Aorta (tissue), 5 donors: ENCODE results near the gene SSMEM1. TPM values are rescaled to one million over a fixed set of nuclear protein-coding genes. Genes with fewer than 3 reads are reported as not detected.
"Not testable (repeated sequence)": the region's sequence is repeated elsewhere in the genome, so short reads cannot be mapped to it uniquely, and the experiment has no call there.

Experiments used
- ATAC-seq: fragments of 200-7000 bp; cut with Tn5 transposase; one replicate; pipeline ENCODE4 v1.9.1; 2022; ENCODE audit warnings: moderate library complexity; ENCODE audit not compliant: low FRiP score
- DNase-seq, 2 donors: peaks; one replicate each; pipeline ENCODE4 v3.0.0-alpha.2; 2020
- H3K27ac ChIP-seq, 2 donors: one replicate each; pipeline ENCODE4 v1.5.1; 2013; ENCODE audit warnings: low read length in 2 of 2, mild to moderate bottlenecking in 2 of 2, moderate library complexity in 2 of 2, control low read depth in 1 of 2, inconsistent platforms in 1 of 2, low read depth in 1 of 2
- H3K27me3 ChIP-seq, 2 donors: one replicate each; pipeline ENCODE4 v1.6.1; 2013; ENCODE audit warnings: control low read depth in 1 of 2, low read length in 1 of 2, mild to moderate bottlenecking in 1 of 2, moderate library complexity in 1 of 2; ENCODE audit not compliant: insufficient read depth in 2 of 2, control insufficient read depth in 1 of 2
- H3K36me3 ChIP-seq, 2 donors: one replicate each; pipeline ENCODE4 v1.6.1; 2013; ENCODE audit warnings: control low read depth in 1 of 2, low read length in 1 of 2, mild to moderate bottlenecking in 1 of 2; ENCODE audit not compliant: insufficient read depth in 2 of 2, control insufficient read depth in 1 of 2
- H3K4me1 ChIP-seq, 2 donors: one replicate each; pipeline ENCODE4 v1.6.1; 2013; ENCODE audit warnings: low read length in 2 of 2, control low read depth in 1 of 2, mild to moderate bottlenecking in 1 of 2, moderate library complexity in 1 of 2; ENCODE audit not compliant: insufficient read depth in 2 of 2, control insufficient read depth in 1 of 2
- H3K4me3 ChIP-seq, 2 donors: one replicate each; pipeline ENCODE4 v1.5.1; 2013; ENCODE audit warnings: low read length in 2 of 2, control low read depth in 1 of 2, mild to moderate bottlenecking in 1 of 2
- H3K9me3 ChIP-seq: one replicate; pipeline ENCODE4 v1.6.1; 2013; ENCODE audit warnings: mild to moderate bottlenecking, low read length; ENCODE audit not compliant: control insufficient read depth
- WGBS, 2 donors: extraction: QIAGEN DNeasy Blood & Tissue Kit; methylation state at CpG; one replicate each; pipeline ENCODE4 v1.1.7; 2013; 5-methylcytosine and 5-hydroxymethylcytosine counted together
- intact Hi-C, 2 donors: fragments of 100-400 bp; cut with DNase I; formaldehyde crosslinking; loops; one replicate each; pipeline versions ENCODE4 v1.14.2 to v1.15.0; 2022
- polyA plus RNA-seq, 2 donors: library from polyadenylated mRNA; stranded (reverse); fragments of 200-250 nt; gene quantifications; one replicate each; pipeline ENCODE4 v1.2.3, GENCODE V29; 2013
- total RNA-seq, 2 donors: library from RNA; stranded (reverse); fragmentation: NEBNext Ultra II Directional; extraction: Animal tissue kit (Norgen Biotek cat#: 25700); gene quantifications; one replicate each; pipeline ENCODE4 v1.2.1, GENCODE V29; 2021
- donor health status: healthy with polysubstance abuse.
- donor health status: Bipolar disorder and iron deficiency.
- donor health status: DM: no; HTN: no; CAD: no.
- donor health status: DM: no; HTN: no; CAD: no.
- donor health status: DM: yes; HTN: yes; CAD: no.

The SSMEM1 gene
- total and polyA plus RNA-seq, 4 donors = not detected

DNA sequence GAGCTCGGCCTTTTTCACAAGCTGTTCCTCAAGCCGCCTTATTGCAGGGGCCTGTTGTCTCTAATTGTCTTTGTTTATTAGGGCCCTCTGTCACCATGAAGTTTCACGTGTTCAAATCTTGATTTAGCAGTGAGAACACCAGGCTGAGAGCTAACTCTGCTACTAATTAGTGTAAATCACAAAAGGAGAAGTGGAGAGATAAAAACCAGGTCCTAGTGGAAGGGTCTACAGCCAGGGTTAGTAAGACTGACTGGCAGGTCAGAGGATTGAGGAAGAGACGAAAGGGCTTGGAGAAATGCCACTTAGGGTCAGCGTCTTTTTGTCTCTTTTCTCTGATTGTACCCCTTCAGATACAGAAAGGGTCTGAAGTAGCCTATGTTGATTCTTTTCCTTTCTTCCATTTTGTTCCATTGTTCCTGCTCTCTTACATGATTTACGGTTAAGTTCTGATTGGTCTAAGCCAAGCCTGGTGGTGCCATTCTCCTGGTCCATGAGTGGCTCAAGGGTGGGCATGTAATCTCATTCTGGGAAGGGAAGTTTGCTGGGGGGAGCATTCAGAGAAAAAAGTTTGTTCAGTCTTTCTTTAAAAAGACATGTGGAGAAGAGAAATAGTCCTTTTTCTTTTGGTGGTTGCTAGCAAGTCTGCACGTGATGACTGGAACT, 21.3 kb downstream of the SSMEM1 start:
- H3K27me3 ChIP-seq = no peaks in the 10 kb centered on the region
- no peaks in the 10 kb centered on the region for H3K4me1 ChIP-seq
- H3K9me3 ChIP-seq = no peaks in the 10 kb centered on the region
- DNase-seq = no peak
- intact Hi-C loops = no loop called here
- WGBS, 2 donors = 58 to 63% methylated on average over 7 of the region's 7 CpGs
- no peak overlapping the region for H3K27ac ChIP-seq
- H3K36me3 ChIP-seq = no peaks in the 10 kb centered on the region
- H3K4me3 ChIP-seq = no peak overlapping the region
- ATAC-seq = no peak

DNA sequence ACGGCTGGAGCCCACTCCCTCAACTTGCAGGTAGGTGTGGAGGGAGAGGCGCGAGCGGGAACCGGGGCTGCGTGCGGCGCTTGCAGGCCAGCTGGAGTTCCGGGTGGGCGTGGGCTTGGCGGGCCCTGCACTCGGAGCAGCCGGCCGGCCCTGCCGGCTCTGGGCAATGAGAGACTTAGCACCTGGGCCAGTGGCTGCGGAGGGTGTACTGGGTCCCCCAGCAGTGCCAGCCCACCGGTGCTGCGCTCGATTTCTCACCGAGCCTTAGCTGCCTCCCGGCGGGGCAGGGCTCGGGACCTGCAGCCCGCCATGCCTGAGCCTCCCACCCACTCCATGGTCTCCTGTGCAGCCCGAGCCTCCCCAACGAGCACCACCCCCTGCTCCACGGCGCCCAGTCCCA, 22.3 kb downstream of the SSMEM1 start:
- H3K4me1 ChIP-seq, H3K36me3 ChIP-seq, H3K27me3 ChIP-seq, H3K27ac ChIP-seq, DNase-seq, ATAC-seq, H3K9me3 ChIP-seq, H3K4me3 ChIP-seq, intact Hi-C loops: not testable (repeated sequence)
- WGBS, 2 donors = 92 to 94% methylated on average over 16 to 28 of the region's 28 CpGs

DNA sequence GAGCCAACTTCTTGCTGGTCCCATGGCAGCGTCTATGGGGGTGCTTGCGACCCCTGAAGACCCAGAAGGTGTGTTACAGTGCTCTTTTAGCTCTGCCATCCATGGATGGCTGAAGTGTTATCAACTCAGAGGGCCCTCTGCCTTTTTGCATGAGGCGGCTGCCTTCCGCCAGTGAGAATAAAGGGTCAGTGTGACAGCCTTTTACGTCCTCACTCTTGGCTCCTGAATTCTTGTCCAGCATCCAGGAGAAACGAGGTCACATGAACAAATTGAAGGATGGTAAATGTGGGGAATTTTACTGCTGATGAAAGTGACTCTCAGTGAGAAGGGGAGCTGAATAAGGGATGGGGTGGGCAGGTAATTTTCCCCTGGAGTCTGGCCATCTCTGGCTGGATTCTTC, 24.1 kb downstream of the SSMEM1 start:
- Histone ChIP-seq H3K27ac (no peak overlapping the region), H3K36me3 (no peaks in the 10 kb centered on the region), H3K9me3 (no peaks in the 10 kb centered on the region), H3K4me3 (no peak overlapping the region), H3K4me1 (no peaks in the 10 kb centered on the region), H3K27me3 (no peaks in the 10 kb centered on the region)
- WGBS, 2 donors = 63 to 64% methylated on average over 6 of the region's 6 CpGs
- ATAC-seq = no peak
- intact Hi-C loops = no loop called here
- no peak for DNase-seq

DNA sequence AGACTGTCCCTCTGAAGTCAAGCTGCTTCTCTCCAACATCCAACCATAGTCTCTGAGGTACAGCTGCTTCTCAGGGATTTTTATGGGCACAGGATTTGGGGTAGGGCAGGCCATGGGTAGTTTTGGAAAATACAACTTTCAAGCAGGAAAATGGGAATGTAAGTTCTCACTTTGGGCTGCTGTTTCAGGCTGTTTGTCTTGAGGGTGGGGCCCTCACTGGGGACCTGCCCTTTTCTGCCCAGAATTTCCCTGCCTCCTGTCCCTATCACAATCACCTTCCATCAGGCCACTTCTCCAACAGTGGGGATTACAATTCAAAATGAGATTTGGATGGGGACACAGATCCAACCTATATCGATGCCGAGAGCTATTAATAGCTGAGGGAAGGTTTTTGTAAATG, 24.5 kb downstream of the SSMEM1 start:
- DNase-seq = no peak
- H3K27me3 ChIP-seq = no peaks in the 10 kb centered on the region
- no peaks in the 10 kb centered on the region for H3K4me1 ChIP-seq
- intact Hi-C loops = no loop called here
- 53 to 58% methylated on average over 2 of the region's 2 CpGs for WGBS, 2 donors
- no peak overlapping the region for H3K4me3 ChIP-seq
- ATAC-seq = no peak
- H3K36me3 ChIP-seq = no peaks in the 10 kb centered on the region
- no peaks in the 10 kb centered on the region for H3K9me3 ChIP-seq
- no peak overlapping the region for H3K27ac ChIP-seq

DNA sequence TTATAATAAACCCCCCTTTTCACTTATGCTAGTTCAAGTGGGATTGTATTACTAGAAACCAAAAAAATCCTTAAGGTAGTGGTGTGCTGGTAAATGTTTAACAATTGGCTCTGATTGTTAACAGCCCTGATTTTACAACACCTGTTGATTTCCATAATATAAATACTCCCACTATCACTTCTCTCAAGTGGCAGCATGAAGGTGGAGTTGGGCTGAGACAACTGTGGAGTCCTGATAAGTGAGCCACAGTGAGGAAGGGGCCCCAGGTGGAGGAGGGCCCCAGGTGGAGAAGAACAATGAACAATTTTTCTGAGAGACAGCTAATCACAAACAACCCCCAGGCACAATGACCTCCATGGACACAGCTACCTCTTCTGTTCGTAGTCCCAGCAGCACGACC, 26.4 kb downstream of the SSMEM1 start:
- WGBS, 2 donors = 88 to 94% methylated on average over 2 of the region's 2 CpGs
- DNase-seq (no peak), ATAC-seq (no peak)
- Histone ChIP-seq H3K4me1 (no peaks in the 10 kb centered on the region), H3K4me3 (no peak overlapping the region), H3K9me3 (no peaks in the 10 kb centered on the region), H3K27ac (no peak overlapping the region), H3K27me3 (no peaks in the 10 kb centered on the region), H3K36me3 (no peaks in the 10 kb centered on the region)
- intact Hi-C loops = no loop called here

DNA sequence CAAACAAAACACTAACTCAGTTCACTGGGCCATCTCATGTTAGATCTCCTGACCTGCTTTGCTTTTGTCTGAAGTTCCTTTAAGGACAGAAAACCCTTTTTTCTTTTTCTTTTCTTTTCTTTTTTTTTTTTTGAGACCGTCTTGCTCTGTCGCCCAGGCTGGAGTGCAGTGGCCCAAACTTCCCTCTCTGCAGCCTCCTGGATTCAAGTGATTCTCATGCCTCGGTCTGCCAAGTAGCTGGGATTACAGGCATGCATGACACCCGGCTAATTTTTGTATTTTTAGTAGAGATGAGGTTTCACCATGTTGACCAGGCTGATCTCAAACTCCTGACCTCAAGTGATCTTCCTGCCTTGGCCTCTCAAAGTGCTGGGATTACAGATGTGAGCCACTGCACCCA, 28.7 kb downstream of the SSMEM1 start:
- H3K9me3 ChIP-seq, H3K27ac ChIP-seq, H3K27me3 ChIP-seq, DNase-seq, H3K36me3 ChIP-seq, H3K4me1 ChIP-seq, H3K4me3 ChIP-seq, intact Hi-C loops, ATAC-seq: not testable (repeated sequence)
- WGBS, 2 donors = 43 to 54% methylated on average over 4 of the region's 4 CpGs

DNA sequence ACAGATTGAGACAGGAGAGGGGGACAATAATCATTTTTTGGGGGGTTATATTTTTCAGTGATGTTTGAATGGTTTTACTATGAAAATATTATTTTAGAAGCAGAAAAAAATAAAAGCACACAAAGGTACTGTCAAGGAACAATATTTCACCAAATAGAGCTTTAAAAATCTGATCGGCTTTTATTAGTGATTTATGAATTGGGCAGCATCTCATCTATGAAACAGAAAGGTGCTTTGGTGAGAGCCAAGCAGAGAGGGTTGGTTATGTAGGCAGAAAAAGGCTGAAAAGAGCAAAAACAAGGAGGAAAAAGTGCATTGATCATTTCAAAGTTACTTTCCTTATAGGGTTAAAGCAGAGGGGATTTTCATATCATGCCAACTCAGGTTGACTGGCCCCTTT, 32.6 kb downstream of the SSMEM1 start:
- no peaks in the 10 kb centered on the region for H3K36me3 ChIP-seq
- no peaks in the 10 kb centered on the region for H3K9me3 ChIP-seq
- H3K4me1 ChIP-seq = no peaks in the 10 kb centered on the region
- H3K27ac ChIP-seq = no peak overlapping the region
- no peaks in the 10 kb centered on the region for H3K27me3 ChIP-seq
- intact Hi-C loops = loop anchor here in 1 of 2 donors (5.0 kb wide), 1 partner anchor 482 kb away; no protein-coding TSS in a partner anchor
- DNase-seq (no peak), ATAC-seq (no peak)
- WGBS, 2 donors = 87 to 90% methylated on average over 1 of the region's 1 CpG
- H3K4me3 ChIP-seq = no peak overlapping the region

DNA sequence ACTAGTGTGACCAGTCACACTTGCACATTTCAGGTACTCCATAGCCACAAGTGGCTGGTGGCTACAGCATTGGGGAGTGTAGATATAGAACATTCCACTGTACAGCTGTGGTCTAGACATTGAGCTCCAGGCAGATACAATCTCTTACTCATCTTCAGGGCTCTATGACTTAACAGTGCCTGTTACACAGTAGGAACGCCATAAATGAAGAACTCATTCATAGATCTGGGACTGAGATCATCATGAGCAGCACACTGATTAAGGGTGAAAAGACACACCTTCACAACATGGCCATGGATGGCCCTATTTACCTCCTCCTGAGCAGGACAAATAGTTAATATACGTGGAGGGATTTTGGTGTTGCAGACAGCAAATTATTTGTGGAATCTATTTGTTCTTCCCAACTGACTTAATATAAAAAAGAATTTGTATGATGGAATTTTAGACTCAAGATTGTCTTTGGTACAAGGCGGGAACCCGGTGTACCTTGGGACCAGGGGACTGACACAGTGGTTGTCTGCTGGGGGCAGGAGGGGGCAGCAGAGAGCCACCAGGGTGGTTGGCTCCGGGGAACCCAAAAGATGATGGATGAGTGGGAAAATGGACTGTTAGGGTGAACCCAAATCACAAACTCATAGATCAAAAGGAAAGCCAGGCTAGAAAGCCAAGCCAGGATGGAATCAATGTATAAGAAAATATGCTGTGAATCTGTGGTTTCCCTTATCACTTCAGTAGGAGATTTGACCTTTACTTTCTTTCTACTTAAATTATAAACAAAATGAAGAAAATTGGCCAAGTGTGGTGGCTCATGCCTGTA, 34.7 kb downstream of the SSMEM1 start:
- H3K36me3 ChIP-seq = no peaks in the 10 kb centered on the region
- intact Hi-C loops = loop anchor here (1.0 to 5.0 kb wide), 2 partner anchors 480 kb away; no protein-coding TSS in a partner anchor
- H3K27ac ChIP-seq = no peak overlapping the region
- H3K27me3 ChIP-seq = no peaks in the 10 kb centered on the region
- ATAC-seq (peak; percentile 79), DNase-seq (peak; percentile 66 to 87)
- H3K4me1 ChIP-seq = no peaks in the 10 kb centered on the region
- H3K9me3 ChIP-seq = no peaks in the 10 kb centered on the region
- 43% methylated on average over 5 of the region's 5 CpGs for WGBS, 2 donors
- no peak overlapping the region for H3K4me3 ChIP-seq

DNA sequence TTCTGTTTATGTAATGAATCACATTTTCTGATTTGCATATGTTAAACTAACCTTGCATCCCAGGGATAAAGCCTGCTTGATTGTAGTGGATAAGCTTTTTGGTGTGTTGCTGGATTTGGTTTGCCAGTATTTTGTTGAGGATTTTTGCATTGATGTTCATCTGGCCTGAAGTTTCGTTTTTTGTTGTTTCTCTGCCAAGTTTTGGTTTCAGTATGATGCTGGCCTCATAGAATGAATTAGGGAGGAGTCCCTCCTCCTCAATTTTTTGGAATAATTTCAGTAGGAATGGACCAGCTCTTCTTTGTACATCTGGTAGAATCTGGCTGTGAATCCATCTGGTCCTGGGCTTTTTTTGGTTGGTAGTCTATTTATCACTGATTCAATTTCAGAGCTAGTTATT, 35.8 kb downstream of the SSMEM1 start:
- H3K27ac ChIP-seq, H3K27me3 ChIP-seq, H3K9me3 ChIP-seq, H3K36me3 ChIP-seq, H3K4me3 ChIP-seq, H3K4me1 ChIP-seq, ATAC-seq, DNase-seq: not testable (repeated sequence)
- WGBS, 2 donors = 0 to 3% methylated on average over 1 of the region's 1 CpG
- intact Hi-C loops = loop anchor here in 1 of 2 donors (5.0 kb wide), 1 partner anchor 479 kb away; no protein-coding TSS in a partner anchor
